Nephron (organoid): ENCODE data around the gene IPPK.
A peak's percentile ranks its signal among the peaks of the same experiment; 100 is the strongest.

ENCODE experiments used
- H3K27ac Mint-ChIP-seq, 3 experiments: 2 replicates each; pipeline ENCODE4 v1.8.0; 2020; ENCODE audit warnings: mixed read lengths in 3 of 3, mild to moderate bottlenecking in 2 of 3, moderate library complexity in 1 of 3
- H3K27me3 Mint-ChIP-seq: 2 replicates; pipeline ENCODE4 v1.8.0; 2021; ENCODE audit warnings: low read depth, mild to moderate bottlenecking, moderate library complexity, mixed read lengths
- H3K36me3 Mint-ChIP-seq: 2 replicates; pipeline ENCODE4 v1.8.0; 2020; ENCODE audit warnings: low read depth, mixed read lengths
- H3K4me1 Mint-ChIP-seq: 2 replicates; pipeline ENCODE4 v1.8.0; 2020; ENCODE audit warnings: mixed read lengths
- H3K4me3 Mint-ChIP-seq, 3 experiments: 2 replicates each; pipeline ENCODE4 v1.8.0; 2020; ENCODE audit warnings: mild to moderate bottlenecking in 3 of 3, mixed read lengths in 3 of 3, moderate library complexity in 2 of 3
- H3K9me3 Mint-ChIP-seq: 2 replicates; pipeline ENCODE4 v1.8.0; 2020; ENCODE audit warnings: mixed read lengths
- CTCF ChIP-seq, 3 experiments: fragments of 200-600 bp; sonication (generic); IDR thresholded peaks; one replicate each; pipeline ENCODE4 v1.5.0; 2021; ENCODE audit warnings: antibody characterized with exemption in 3 of 3; ENCODE audit not compliant: unreplicated experiment in 3 of 3

The IPPK gene

DNA sequence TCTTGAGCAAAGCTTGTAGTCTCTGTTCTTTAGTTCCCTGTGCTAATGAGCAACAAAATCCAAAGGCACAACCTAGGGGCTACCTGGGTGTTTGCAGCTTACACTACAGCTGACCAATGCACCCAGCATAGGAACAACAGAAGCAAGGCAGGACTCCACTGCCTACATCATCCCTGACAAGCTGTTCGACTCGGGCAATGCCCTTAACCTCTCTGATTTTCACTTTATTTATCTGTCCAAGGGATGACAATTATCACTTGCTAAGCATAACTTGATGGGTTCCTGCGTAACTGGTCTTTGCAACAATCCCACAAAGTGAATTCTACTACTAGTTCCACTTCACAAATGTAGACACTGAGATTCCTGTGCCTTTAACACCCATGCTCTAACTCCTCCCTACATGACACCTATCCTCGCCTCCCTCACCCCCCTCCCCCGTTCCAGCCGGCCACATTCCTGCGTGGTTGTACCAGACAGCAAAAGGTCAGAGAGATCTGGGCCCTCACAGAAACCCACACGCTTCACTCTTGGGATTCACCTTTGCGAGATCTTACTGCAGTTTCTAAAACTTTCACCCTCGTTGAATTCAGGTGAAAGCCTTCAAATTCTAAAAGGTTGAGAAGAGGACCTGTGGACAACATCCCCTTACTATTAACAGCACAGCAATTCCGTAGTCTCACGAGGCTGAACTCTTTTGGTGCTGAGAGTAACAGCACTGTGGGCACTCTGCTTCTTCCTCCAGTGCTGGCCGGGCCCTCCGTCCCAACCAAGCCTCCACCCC is 995 bp downstream of the IPPK start:
- TF ChIP-seq CTCF (IDR thresholded peaks at IDR 0.05; ENCODE audit: unreplicated experiment in 3 of 3), result no peak
- Mint-ChIP-seq H3K4me1 (peaks cover 18% of the 10 kb centered on the region), H3K27ac (peak overlapping the region; percentile 36 to 89 (median 68)), H3K4me3 (peak overlapping the region; percentile 82 to 98 (median 91)), H3K9me3 (no peaks in the 10 kb centered on the region), H3K27me3 (no peaks in the 10 kb centered on the region), H3K36me3 (no peaks in the 10 kb centered on the region)

DNA sequence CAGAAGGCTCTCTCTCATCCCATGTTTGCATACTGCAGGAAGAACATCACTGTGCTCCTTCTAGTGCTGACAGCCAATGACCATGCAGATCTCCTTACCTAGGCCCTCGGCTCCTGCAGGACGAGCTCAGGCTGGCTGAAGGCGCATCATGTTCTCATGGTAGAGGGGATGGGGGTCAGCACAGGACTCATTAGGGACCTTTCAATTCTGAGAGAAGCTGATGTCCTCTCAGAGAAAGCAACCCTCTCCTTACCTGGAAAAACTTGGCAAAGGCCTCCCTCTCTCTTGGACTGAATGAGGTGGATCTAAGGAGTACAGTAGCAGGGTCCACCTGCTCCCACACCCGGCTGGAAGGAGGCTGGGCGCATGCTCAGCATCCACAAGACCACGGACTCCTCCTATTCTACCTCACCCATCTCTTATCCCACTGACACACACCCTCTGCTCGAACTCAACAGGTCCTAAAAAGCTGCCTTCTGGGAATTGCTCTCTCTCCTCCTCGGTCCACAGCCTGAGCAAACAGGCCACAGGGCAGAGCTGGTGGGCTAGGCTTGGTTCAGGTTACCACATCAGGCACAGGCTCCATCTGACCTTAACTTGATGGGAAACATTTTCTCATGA is 2.9 kb downstream of the IPPK start:
- Mint-ChIP-seq H3K4me1 (peaks cover 18% of the 10 kb centered on the region), H3K9me3 (no peaks in the 10 kb centered on the region), H3K27me3 (no peaks in the 10 kb centered on the region), H3K4me3 (peak overlapping the region; percentile 31 to 71 (median 64)), H3K27ac (no peak overlapping the region), H3K36me3 (no peaks in the 10 kb centered on the region)
- no peak for TF ChIP-seq CTCF (IDR thresholded peaks at IDR 0.05; ENCODE audit: unreplicated experiment in 3 of 3)

DNA sequence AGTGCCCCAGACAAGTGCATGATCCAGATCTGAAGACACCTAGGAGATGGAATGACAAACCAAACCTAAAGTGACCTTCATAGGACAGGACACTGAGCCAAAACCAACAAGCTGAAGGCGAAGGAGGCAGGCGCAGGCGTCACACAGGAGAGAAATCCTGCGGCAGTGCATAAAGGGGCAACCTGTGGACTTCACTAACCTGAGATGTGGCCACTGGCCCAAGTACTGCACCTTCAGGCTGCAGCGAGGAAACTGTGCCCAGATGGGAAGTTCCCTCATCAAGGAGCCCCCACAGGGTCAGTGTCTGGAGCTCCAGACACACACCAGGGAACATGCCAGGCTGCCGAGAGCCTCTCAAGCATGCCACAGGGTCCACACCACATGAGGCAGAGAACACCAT is 3.7 kb downstream of the IPPK start:
- TF ChIP-seq CTCF (IDR thresholded peaks at IDR 0.05; ENCODE audit: unreplicated experiment in 3 of 3), result no peak
- Mint-ChIP-seq H3K27ac (no peak overlapping the region), H3K4me1 (peaks cover 18% of the 10 kb centered on the region), H3K9me3 (no peaks in the 10 kb centered on the region), H3K27me3 (no peaks in the 10 kb centered on the region), H3K4me3 (peak overlapping the region in 2 of 3 experiments; percentile 41 to 42), H3K36me3 (no peaks in the 10 kb centered on the region)

DNA sequence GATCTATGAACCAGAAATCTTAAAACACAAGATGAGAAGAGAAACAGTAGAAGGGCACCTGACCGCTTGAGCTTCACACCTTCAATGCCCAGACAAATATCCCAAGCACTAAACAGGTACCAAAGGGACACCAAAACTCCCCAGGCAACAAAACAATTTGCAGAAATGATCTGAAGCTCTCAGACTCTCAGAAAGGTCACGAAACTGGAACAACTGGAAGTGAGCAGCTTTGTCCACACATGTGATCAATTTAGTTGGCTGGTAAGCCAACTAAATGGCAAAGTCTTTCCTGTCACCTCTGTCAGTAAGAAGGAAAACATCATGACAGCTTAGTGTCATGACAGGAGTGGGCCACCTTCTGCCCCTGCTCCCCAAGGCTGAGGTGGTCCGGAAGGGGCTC is 4.1 kb downstream of the IPPK start:
- no peaks in the 10 kb centered on the region for H3K9me3 Mint-ChIP-seq
- TF ChIP-seq CTCF (IDR thresholded peaks at IDR 0.05; ENCODE audit: unreplicated experiment in 3 of 3), result no peak
- no peak overlapping the region for H3K27ac Mint-ChIP-seq
- peak overlapping the region in 2 of 3 experiments; percentile 41 to 54 for H3K4me3 Mint-ChIP-seq
- H3K4me1 Mint-ChIP-seq, result peaks cover 18% of the 10 kb centered on the region
- H3K36me3 Mint-ChIP-seq, result no peaks in the 10 kb centered on the region
- H3K27me3 Mint-ChIP-seq, result no peaks in the 10 kb centered on the region

- no peak for TF ChIP-seq CTCF (IDR thresholded peaks at IDR 0.05; ENCODE audit: unreplicated experiment in 3 of 3)
- H3K27ac Mint-ChIP-seq, result peak overlapping the region in 1 of 3 experiments; percentile 64
Observed at GRCh38 chr9:92664394-92665152, 5.4 kb downstream of the IPPK start.

More at GRCh38 chr9:92664394-92665152, 5.4 kb downstream of the IPPK start:
- H3K4me1 Mint-ChIP-seq, result peaks cover 23% of the 10 kb centered on the region
- no peaks in the 10 kb centered on the region for H3K27me3 Mint-ChIP-seq
- H3K36me3 Mint-ChIP-seq, result no peaks in the 10 kb centered on the region
- H3K9me3 Mint-ChIP-seq, result no peaks in the 10 kb centered on the region
- H3K4me3 Mint-ChIP-seq, result peak overlapping the region in 1 of 3 experiments; percentile 1
